Activated CD8-positive, alpha-beta T cell treated with anti-CD3 and anti-CD28 coated beads, Interleukin-2, amount 10 ng/mL, durations not matched to agents 7 days and 5 days (primary cell): ENCODE data around the gene PIGR. TPM values are rescaled to one million over a fixed set of nuclear protein-coding genes. Genes with fewer than 3 reads are reported as not detected.
A peak's percentile ranks its signal among the peaks of the same experiment; 100 is the strongest.

Experiments used
- ATAC-seq: fragments of 150-1000 bp; cut with Tn5 transposase; one replicate; pipeline ENCODE4 v1.10.0; 2021; ENCODE audit warnings: moderate library complexity
- CTCF ChIA-PET: fragments of 350-600 bp; sonication (Branson Sonifier 250); formaldehyde crosslinking; loops from one replicate; lab custom pipeline; 2021; ENCODE audit warnings: antibody characterized with exemption; lab: Charles Lee
- POLR2A ChIA-PET: fragments of 350-600 bp; sonication (Branson Sonifier 250); formaldehyde crosslinking; loops from one replicate; lab custom pipeline; 2021; ENCODE audit warnings: antibody characterized with exemption; lab: Charles Lee
- DNase-seq: peaks from one replicate; pipeline ENCODE4 v3.0.0-alpha.2; 2020
- H3K27ac Mint-ChIP-seq: one replicate; pipeline ENCODE4 v1.8.0; 2021; ENCODE audit warnings: mild to moderate bottlenecking, mixed read lengths
- H3K27me3 Mint-ChIP-seq: one replicate; pipeline ENCODE4 v1.8.0; 2021; ENCODE audit warnings: low read depth, mixed read lengths
- H3K36me3 Mint-ChIP-seq: one replicate; pipeline ENCODE4 v1.8.0; 2021; ENCODE audit warnings: low read depth, mixed read lengths
- H3K4me1 Mint-ChIP-seq: one replicate; pipeline ENCODE4 v1.8.0; 2021; ENCODE audit warnings: low read depth, mixed read lengths
- H3K4me3 Mint-ChIP-seq: one replicate; pipeline ENCODE4 v1.8.0; 2021; ENCODE audit warnings: mild to moderate bottlenecking, mixed read lengths
- H3K9me3 Mint-ChIP-seq: one replicate; pipeline ENCODE4 v1.8.0; 2022; ENCODE audit warnings: mixed read lengths; ENCODE audit not compliant: insufficient read depth
- total RNA-seq, 2 experiments: library from RNA; stranded (reverse); gene quantifications; one replicate each; pipeline ENCODE4 v1.2.3, GENCODE V29; 2021

Gene PIGR
- total RNA-seq, 2 experiments from 2014 or later = not detected

GRCh38 chr1:206890125-206891060 is 55.9 kb downstream of the PIGR start:
- POLR2A ChIA-PET = no interaction called here

GRCh38 chr1:206887701-206888100 is 58.6 kb downstream of the PIGR start:
- DNase-seq (peak; percentile 12), ATAC-seq (no peak)
- ChIA-PET POLR2A (interaction anchor here (1.3 kb wide), 1 partner anchor 14 kb away, joined by 6 read pairs; no protein-coding TSS in a partner anchor), CTCF (interaction anchor here (0.7 to 2.4 kb wide), 10 partner anchors 9 to 94 kb away, joined by 3 to 6 read pairs (median 4); partner anchors contain the start of gene IL20)
- no peak overlapping the region for H3K27ac Mint-ChIP-seq
- no peaks in the 10 kb centered on the region for H3K9me3 Mint-ChIP-seq
- peaks cover 24% of the 10 kb centered on the region for H3K4me1 Mint-ChIP-seq
- peaks cover 15% of the 10 kb centered on the region for H3K27me3 Mint-ChIP-seq
- H3K36me3 Mint-ChIP-seq = no peaks in the 10 kb centered on the region
- H3K4me3 Mint-ChIP-seq = no peak overlapping the region

More at GRCh38 chr1:206890125-206891060, 55.9 kb downstream of the PIGR start:
- ATAC-seq (no peak), DNase-seq (no peak)
- Mint-ChIP-seq H3K27me3 (peaks cover 12% of the 10 kb centered on the region), H3K4me1 (peaks cover 24% of the 10 kb centered on the region), H3K36me3 (no peaks in the 10 kb centered on the region), H3K9me3 (no peaks in the 10 kb centered on the region), H3K27ac (peak overlapping the region; percentile 45), H3K4me3 (no peak overlapping the region)
- CTCF ChIA-PET = interaction anchor here (1.0 to 1.4 kb wide), 3 partner anchors 12 to 25 kb away, joined by 3 to 4 read pairs (median 3); partner anchors contain the start of gene IL20

GRCh38 chr1:206886831-206887230 is 59.4 kb downstream of the PIGR start:
- DNase-seq = peak; percentile 1
- Mint-ChIP-seq H3K4me3 (no peak overlapping the region), H3K27me3 (peaks cover 15% of the 10 kb centered on the region), H3K9me3 (no peaks in the 10 kb centered on the region), H3K27ac (no peak overlapping the region), H3K4me1 (peaks cover 24% of the 10 kb centered on the region), H3K36me3 (no peaks in the 10 kb centered on the region)
- CTCF ChIA-PET = interaction anchor here (0.7 to 2.4 kb wide), 4 partner anchors 19 to 95 kb away, joined by 3 to 6 read pairs (median 5); partner anchors contain the start of gene IL20
- POLR2A ChIA-PET = no interaction called here
- no peak for ATAC-seq

- no peak overlapping the region for H3K4me3 Mint-ChIP-seq
- H3K36me3 Mint-ChIP-seq = no peaks in the 10 kb centered on the region
- peaks cover 15% of the 10 kb centered on the region for H3K27me3 Mint-ChIP-seq
- ChIA-PET CTCF (interaction anchor here (1.1 to 5.9 kb wide), 6 partner anchors 21 to 76 kb away, joined by 3 to 27 read pairs (median 8); partner anchors contain the start of gene IL20), POLR2A (no interaction called here)
- H3K9me3 Mint-ChIP-seq = no peaks in the 10 kb centered on the region
- H3K27ac Mint-ChIP-seq = no peak overlapping the region
- ATAC-seq (no peak), DNase-seq (no peak)
- peaks cover 15% of the 10 kb centered on the region for H3K4me1 Mint-ChIP-seq
Observed at GRCh38 chr1:206885341-206886060, 60.8 kb downstream of the PIGR start.

- no peak for ATAC-seq
- no peak overlapping the region for H3K27ac Mint-ChIP-seq
- H3K4me3 Mint-ChIP-seq = no peak overlapping the region
- ChIA-PET CTCF (interaction anchor here (0.7 to 5.9 kb wide), 14 partner anchors 9 to 157 kb away, joined by 3 to 27 read pairs (median 4); partner anchors contain the start of genes IL20 and IL24), POLR2A (no interaction called here)
- H3K4me1 Mint-ChIP-seq = peaks cover 2% of the 10 kb centered on the region
- H3K36me3 Mint-ChIP-seq = peaks cover 6% of the 10 kb centered on the region
- peak; percentile 6 for DNase-seq
- peaks cover 6% of the 10 kb centered on the region for H3K9me3 Mint-ChIP-seq
- peaks cover 15% of the 10 kb centered on the region for H3K27me3 Mint-ChIP-seq
Observed at GRCh38 chr1:206883876-206884275, 62.4 kb downstream of the PIGR start.

GRCh38 chr1:206883160-206883559 is 63.1 kb downstream of the PIGR start:
- Mint-ChIP-seq H3K9me3 (peaks cover 14% of the 10 kb centered on the region), H3K4me3 (no peak overlapping the region), H3K27ac (no peak overlapping the region), H3K36me3 (peaks cover 10% of the 10 kb centered on the region), H3K27me3 (peaks cover 12% of the 10 kb centered on the region), H3K4me1 (no peaks in the 10 kb centered on the region)
- no peak for DNase-seq
- ATAC-seq = no peak
- ChIA-PET CTCF (interaction anchor here (0.6 to 5.9 kb wide), 12 partner anchors 10 to 157 kb away, joined by 3 to 27 read pairs (median 4); partner anchors contain the start of gene IL20), POLR2A (interaction anchor here (0.5 kb wide), 1 partner anchor 214 kb away, joined by 4 read pairs; no protein-coding TSS in a partner anchor)

- no peaks in the 10 kb centered on the region for H3K4me1 Mint-ChIP-seq
- peaks cover 19% of the 10 kb centered on the region for H3K9me3 Mint-ChIP-seq
- ChIA-PET CTCF (interaction anchor here (1.7 to 5.9 kb wide), 3 partner anchors 11 to 30 kb away, joined by 6 to 27 read pairs (median 24); partner anchors contain the start of gene IL20), POLR2A (no interaction called here)
- H3K27ac Mint-ChIP-seq = no peak overlapping the region
- H3K4me3 Mint-ChIP-seq = no peak overlapping the region
- ATAC-seq (no peak), DNase-seq (peak; percentile 13)
- H3K36me3 Mint-ChIP-seq = peaks cover 12% of the 10 kb centered on the region
- H3K27me3 Mint-ChIP-seq = peaks cover 12% of the 10 kb centered on the region
Observed at GRCh38 chr1:206882555-206882954, 63.7 kb downstream of the PIGR start.

GRCh38 chr1:206880314-206880713 is 66.0 kb downstream of the PIGR start:
- Mint-ChIP-seq H3K27me3 (peaks cover 5% of the 10 kb centered on the region), H3K36me3 (peaks cover 17% of the 10 kb centered on the region), H3K4me3 (no peak overlapping the region), H3K4me1 (no peaks in the 10 kb centered on the region), H3K27ac (no peak overlapping the region), H3K9me3 (peaks cover 25% of the 10 kb centered on the region)
- DNase-seq (peak; percentile 4), ATAC-seq (no peak)
- POLR2A ChIA-PET = no interaction called here
- CTCF ChIA-PET = interaction anchor here (0.9 to 5.9 kb wide), 6 partner anchors 16 to 145 kb away, joined by 3 to 27 read pairs (median 10); partner anchors contain the start of gene IL20

Other genes with a start within 250 kb of the PIGR start
- not detected for gene IL19, start 175.7 kb downstream of the PIGR start, total RNA-seq
- gene IL10, start 174.0 kb downstream of the PIGR start, total RNA-seq = under 1 TPM in 1 of 2 experiments, not detected in 1; 0.32 TPM
- gene IL20, start 80.8 kb downstream of the PIGR start, total RNA-seq = not detected
- gene IL24, start 49.0 kb downstream of the PIGR start, total RNA-seq = not detected
- gene FCMR, start 24.5 kb downstream of the PIGR start, total RNA-seq = 10 to 100 TPM; 51.5 to 56.8 TPM
- not detected for gene FCAMR, start 24.0 kb upstream of the PIGR start, total RNA-seq
- not detected for gene C1orf116, start 86.3 kb upstream of the PIGR start, total RNA-seq
- 1 to 10 TPM; 7.7 to 8.7 TPM for gene YOD1, start 104.7 kb upstream of the PIGR start, total RNA-seq
- gene PFKFB2, start 106.8 kb upstream of the PIGR start, total RNA-seq = 1 to 10 TPM; 5.0 to 6.6 TPM
- gene C4BPB, start 142.4 kb upstream of the PIGR start, total RNA-seq = 1 to 10 TPM; 1.7 to 3.2 TPM
- gene C4BPA, start 157.8 kb upstream of the PIGR start, total RNA-seq = not detected